H9 (cell line): Measurements from ENCODE around the gene ALG12. TPM values are rescaled to one million over a fixed set of nuclear protein-coding genes. Genes with fewer than 3 reads are reported as not detected.
A peak's percentile ranks its signal among the peaks of the same experiment; 100 is the strongest.

ENCODE experiments used
- DNase-seq: peaks from one replicate; pipeline ENCODE4 v3.0.0-alpha.2; 2017
- H2AFZ ChIP-seq: one replicate; pipeline ENCODE4 v1.6.1; 2013; ENCODE audit warnings: mild to moderate bottlenecking, low read length, control low read depth, moderate library complexity
- H2AK5ac ChIP-seq: 2 replicates; pipeline ENCODE4 v1.6.1; 2013; ENCODE audit warnings: low read length, control low read depth, mixed read lengths; ENCODE audit not compliant: insufficient read length
- H2BK120ac ChIP-seq: one replicate; pipeline ENCODE4 v1.6.1; 2013; ENCODE audit warnings: low read depth, mild to moderate bottlenecking, low read length, control low read depth, inconsistent platforms; ENCODE audit not compliant: poor library complexity, severe bottlenecking
- H2BK12ac ChIP-seq: 2 replicates; pipeline ENCODE4 v1.6.1; 2013; ENCODE audit warnings: low read length, control low read depth, mixed read lengths, low read depth; ENCODE audit not compliant: insufficient read length
- H2BK15ac ChIP-seq: 2 replicates; pipeline ENCODE4 v1.6.1; 2013; ENCODE audit warnings: low read depth, low read length, control low read depth
- H2BK20ac ChIP-seq: one replicate; pipeline ENCODE4 v1.6.1; 2013; ENCODE audit warnings: low read depth, mild to moderate bottlenecking, low read length, control low read depth, inconsistent platforms; ENCODE audit not compliant: poor library complexity, severe bottlenecking
- H2BK5ac ChIP-seq: 2 replicates; pipeline ENCODE4 v1.6.1; 2013; ENCODE audit warnings: low read length, control low read depth, mixed read lengths; ENCODE audit not compliant: insufficient read length
- H3K14ac ChIP-seq: 2 replicates; pipeline ENCODE4 v1.6.1; 2013; ENCODE audit warnings: low read length, control low read depth; ENCODE audit not compliant: insufficient read depth
- H3K18ac ChIP-seq: 2 replicates; pipeline ENCODE4 v1.6.1; 2013; ENCODE audit warnings: low read depth, mild to moderate bottlenecking, mixed read lengths, low read length, control low read depth; ENCODE audit not compliant: insufficient read length
- H3K23ac ChIP-seq: 2 replicates; pipeline ENCODE4 v1.6.1; 2013; ENCODE audit warnings: low read length, control low read depth, mixed read lengths, low read depth; ENCODE audit not compliant: insufficient read length
- H3K23me2 ChIP-seq: 2 replicates; pipeline ENCODE4 v1.6.1; 2013; ENCODE audit warnings: low read depth, mild to moderate bottlenecking, mixed read lengths, low read length, control low read depth; ENCODE audit not compliant: insufficient read length, poor library complexity, severe bottlenecking
- H3K27ac ChIP-seq: 2 replicates; pipeline ENCODE4 v1.5.1; 2013; ENCODE audit warnings: low read length, control low read depth, mixed read lengths, low read depth; ENCODE audit not compliant: insufficient read length
- H3K27me3 ChIP-seq: 2 replicates; pipeline ENCODE4 v1.6.1; 2013; ENCODE audit warnings: low read length, control low read depth, inconsistent platforms; ENCODE audit not compliant: insufficient read depth
- H3K4ac ChIP-seq: 2 replicates; pipeline ENCODE4 v1.6.1; 2013; ENCODE audit warnings: low read depth, mild to moderate bottlenecking, control low read depth, inconsistent platforms, low read length, moderate library complexity
- H3K4me1 ChIP-seq: 2 replicates; pipeline ENCODE4 v1.6.1; 2013; ENCODE audit warnings: low read length, control low read depth, inconsistent platforms; ENCODE audit not compliant: insufficient read depth
- H3K4me2 ChIP-seq: 2 replicates; pipeline ENCODE4 v1.6.1; 2013; ENCODE audit warnings: low read length, control low read depth, mixed read lengths; ENCODE audit not compliant: insufficient read length, insufficient read depth
- H3K56ac ChIP-seq: 2 replicates; pipeline ENCODE4 v1.6.1; 2013; ENCODE audit warnings: low read depth, mild to moderate bottlenecking, mixed read lengths, low read length, control low read depth; ENCODE audit not compliant: insufficient read length
- H3K79me1 ChIP-seq: 2 replicates; pipeline ENCODE4 v1.6.1; 2013; ENCODE audit warnings: low read depth, mild to moderate bottlenecking, moderate library complexity, low read length, control low read depth, inconsistent platforms; ENCODE audit not compliant: insufficient read depth, poor library complexity, severe bottlenecking
- H3K79me2 ChIP-seq: 2 replicates; pipeline ENCODE4 v1.6.1; 2013; ENCODE audit warnings: low read length, control low read depth, inconsistent platforms; ENCODE audit not compliant: insufficient read depth
- H3K9ac ChIP-seq: 2 replicates; pipeline ENCODE4 v1.6.1; 2013; ENCODE audit warnings: low read length, control low read depth, mixed read lengths; ENCODE audit not compliant: insufficient read length; ENCODE audit errors: extremely low read depth
- H3K9me3 ChIP-seq: one replicate; pipeline ENCODE4 v1.6.1; 2013; ENCODE audit warnings: low read depth, low read length, inconsistent platforms; ENCODE audit not compliant: control insufficient read depth
- H3T11ph ChIP-seq: one replicate; pipeline ENCODE4 v1.6.1; 2013; ENCODE audit warnings: mild to moderate bottlenecking, low read length, control low read depth, inconsistent platforms
- H4K20me1 ChIP-seq: one replicate; pipeline ENCODE4 v1.6.1; 2013; ENCODE audit not compliant: control insufficient read depth, insufficient read length, insufficient read depth
- H4K5ac ChIP-seq: 2 replicates; pipeline ENCODE4 v1.6.1; 2013; ENCODE audit warnings: low read depth, mild to moderate bottlenecking, mixed read lengths, low read length, control low read depth; ENCODE audit not compliant: insufficient read length
- H4K8ac ChIP-seq: replicated peaks from 2 replicates; pipeline ENCODE4 v1.6.1; 2013; ENCODE audit warnings: low read length, control low read depth, mixed read lengths, low read depth; ENCODE audit not compliant: insufficient read length
- H4K91ac ChIP-seq: 2 replicates; pipeline ENCODE4 v1.6.1; 2013; ENCODE audit warnings: low read depth, mild to moderate bottlenecking, moderate library complexity, mixed read lengths, low read length, control low read depth; ENCODE audit not compliant: insufficient read length
- H3K27ac Mint-ChIP-seq, 3 experiments: 2 replicates in 2 of 3; 3 replicates in 1 of 3; pipeline ENCODE4 v1.8.0; 2020 to 2021; ENCODE audit warnings: mixed read lengths in 3 of 3, mild to moderate bottlenecking in 1 of 3, moderate library complexity in 1 of 3
- H3K27me3 Mint-ChIP-seq: 2 replicates; pipeline ENCODE4 v1.8.0; 2021; ENCODE audit warnings: low read depth, mild to moderate bottlenecking, moderate library complexity, mixed read lengths
- H3K36me3 Mint-ChIP-seq, 3 experiments: 2 replicates in 2 of 3; 3 replicates in 1 of 3; pipeline ENCODE4 v1.8.0; 2020 to 2021; ENCODE audit warnings: low read depth in 3 of 3, mixed read lengths in 3 of 3; ENCODE audit not compliant: insufficient read depth in 1 of 3
- H3K4me1 Mint-ChIP-seq, 2 experiments: 2 replicates each; pipeline ENCODE4 v1.8.0; 2020; ENCODE audit warnings: mixed read lengths in 2 of 2
- H3K4me3 Mint-ChIP-seq, 2 experiments: 2 replicates in 1 of 2; 3 replicates in 1 of 2; pipeline ENCODE4 v1.8.0; 2020 to 2021; ENCODE audit warnings: mild to moderate bottlenecking in 2 of 2, mixed read lengths in 2 of 2, moderate library complexity in 1 of 2
- H3K9me3 Mint-ChIP-seq, 2 experiments: 2 replicates in 1 of 2; 3 replicates in 1 of 2; pipeline ENCODE4 v1.8.0; 2020; ENCODE audit warnings: mild to moderate bottlenecking in 2 of 2, mixed read lengths in 2 of 2, moderate library complexity in 1 of 2
- WGBS: extraction: QIAGEN DNeasy Blood & Tissue Kit; methylation state at CpG from one replicate; pipeline ENCODE4 v1.1.7; 2013; ENCODE audit warnings: missing lambda C conversion rate, low lambda C conversion rate, mixed read lengths; ENCODE audit not compliant: insufficient read length; ENCODE audit errors: extremely low coverage; 5-methylcytosine and 5-hydroxymethylcytosine counted together
- total RNA-seq: library from RNA; stranded (reverse); gene quantifications from 2 replicates; pipeline ENCODE4 v1.2.1, GENCODE V29; 2021
- TF ChIP-seq, protein P1 (sequence below): fragments of 200-600 bp; sonication (generic); conservative IDR thresholded peaks from 3 replicates; pipeline ENCODE4 v1.8.0; 2021; ENCODE audit warnings: antibody characterized with exemption, mild to moderate bottlenecking

ALG12 gene
- total RNA-seq, 1 experiment from 2014 or later = 19.2 TPM

DNA sequence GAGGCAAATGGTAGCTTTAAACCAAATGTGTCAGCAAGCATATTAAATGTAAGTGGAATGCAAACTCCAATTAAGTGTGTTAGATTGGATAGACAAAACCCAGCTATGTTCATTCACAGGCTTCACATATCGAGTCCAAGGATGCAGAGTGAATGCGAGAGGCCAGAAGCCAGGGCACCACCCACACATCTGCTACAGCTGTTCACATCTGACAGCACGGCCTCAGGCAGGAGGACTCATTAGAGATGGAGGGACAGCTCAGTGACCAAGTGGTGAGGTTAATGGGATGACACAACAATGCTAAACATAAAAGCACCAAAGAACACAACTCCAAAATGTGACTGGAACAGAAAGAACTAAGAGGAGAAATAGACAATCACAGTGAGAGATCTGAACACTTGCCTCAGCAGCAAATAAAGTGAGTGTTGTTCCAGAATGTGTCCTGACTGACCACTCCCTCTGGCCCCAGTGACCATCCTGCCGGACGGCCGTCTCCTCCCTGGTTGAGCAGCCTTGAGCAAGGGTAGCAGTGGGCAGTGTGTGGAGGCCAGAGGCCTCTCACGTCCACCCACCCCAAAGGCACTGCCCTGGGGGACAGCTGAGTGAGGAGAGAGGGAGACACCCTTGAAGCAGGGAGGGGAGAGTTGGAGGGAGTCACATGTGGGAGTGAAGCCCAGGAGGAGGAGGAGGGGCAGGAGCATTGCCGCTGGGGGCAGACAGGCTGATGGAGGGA, 23.8 kb downstream of the ALG12 start:
- Histone ChIP-seq H2BK20ac (no peak overlapping the region), H3K79me1 (no peaks in the 10 kb centered on the region), H2BK12ac (no peak overlapping the region), H3K27me3 (no peaks in the 10 kb centered on the region), H3T11ph (no peak overlapping the region), H2BK15ac (no peak overlapping the region), H2AFZ (no peak overlapping the region), H3K56ac (no peak overlapping the region), H3K79me2 (no peaks in the 10 kb centered on the region), H2AK5ac (no peak overlapping the region), H2BK5ac (no peak overlapping the region), H3K9ac (no peak overlapping the region), H3K27ac (no peak overlapping the region), H4K20me1 (no peaks in the 10 kb centered on the region), H3K9me3 (no peaks in the 10 kb centered on the region), H4K91ac (no peak overlapping the region), H2BK120ac (no peak overlapping the region), H3K14ac (no peak overlapping the region), H3K18ac (no peak overlapping the region), H4K5ac (no peak overlapping the region), H3K23me2 (no peaks in the 10 kb centered on the region), H3K23ac (no peak overlapping the region), H3K4me1 (no peaks in the 10 kb centered on the region), H3K4ac (no peak overlapping the region), H4K8ac (no peak overlapping the region), H3K4me2 (no peak overlapping the region)
- no CpG with 5 or more reads among the region's 8 CpGs for WGBS
- Mint-ChIP-seq H3K9me3 (peaks cover 23 to 39% of the 10 kb centered on the region in 2 experiments), H3K27ac (0 out of 7 replicates have a peak overlapping the region, but pooled peaks of 1 of the 3 experiments have one; percentile 11), H3K4me1 (no peaks in the 10 kb centered on the region), H3K27me3 (no peaks in the 10 kb centered on the region), H3K4me3 (no peak overlapping the region), H3K36me3 (peaks cover 39 to 62% (median 57%) of the 10 kb centered on the region in 3 experiments)
- DNase-seq = no peak
- TF ChIP-seq, protein P1, sequence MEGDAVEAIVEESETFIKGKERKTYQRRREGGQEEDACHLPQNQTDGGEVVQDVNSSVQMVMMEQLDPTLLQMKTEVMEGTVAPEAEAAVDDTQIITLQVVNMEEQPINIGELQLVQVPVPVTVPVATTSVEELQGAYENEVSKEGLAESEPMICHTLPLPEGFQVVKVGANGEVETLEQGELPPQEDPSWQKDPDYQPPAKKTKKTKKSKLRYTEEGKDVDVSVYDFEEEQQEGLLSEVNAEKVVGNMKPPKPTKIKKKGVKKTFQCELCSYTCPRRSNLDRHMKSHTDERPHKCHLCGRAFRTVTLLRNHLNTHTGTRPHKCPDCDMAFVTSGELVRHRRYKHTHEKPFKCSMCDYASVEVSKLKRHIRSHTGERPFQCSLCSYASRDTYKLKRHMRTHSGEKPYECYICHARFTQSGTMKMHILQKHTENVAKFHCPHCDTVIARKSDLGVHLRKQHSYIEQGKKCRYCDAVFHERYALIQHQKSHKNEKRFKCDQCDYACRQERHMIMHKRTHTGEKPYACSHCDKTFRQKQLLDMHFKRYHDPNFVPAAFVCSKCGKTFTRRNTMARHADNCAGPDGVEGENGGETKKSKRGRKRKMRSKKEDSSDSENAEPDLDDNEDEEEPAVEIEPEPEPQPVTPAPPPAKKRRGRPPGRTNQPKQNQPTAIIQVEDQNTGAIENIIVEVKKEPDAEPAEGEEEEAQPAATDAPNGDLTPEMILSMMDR = no peak
